K562 (cell line): ENCODE measurements around the gene TRAIP. TPM values are rescaled to one million over a fixed set of nuclear protein-coding genes. Genes with fewer than 3 reads are reported as not detected.
A peak's percentile ranks its signal among the peaks of the same experiment; 100 is the strongest.
"Not testable (repeated sequence)": the region's sequence is repeated elsewhere in the genome, so short reads cannot be mapped to it uniquely, and the experiment has no call there.

Experiments used
- ATAC-seq: fragments of 200-7000 bp; cut with Tn5 transposase; 3 replicates; pipeline ENCODE4 v1.9.1; 2020; ENCODE audit warnings: moderate library complexity
- BruUV-seq: library from RNA; stranded (reverse); fragments of 400-500 nt; replicated peaks from 2 replicates; lab custom pipeline; 2021; lab: Mats Ljungman, UMichigan
- CTCF ChIA-PET: fragments of 300-600 bp; formaldehyde crosslinking; extraction: SDS; loops from one replicate; lab custom pipeline; 2021; ENCODE audit warnings: low intra/inter-chr PET ratio; lab: Yijun Ruan, JAX
- POLR2A ChIA-PET: fragments of 300-600, 350-650 bp; sonication (Branson Sonifier 250); formaldehyde crosslinking; extraction: SDS; loops from one replicate; lab custom pipeline; 2021; ENCODE audit warnings: antibody characterized with exemption, inconsistent platforms; lab: Yijun Ruan, JAX
- DNase-seq, 4 experiments: peaks; one replicate each; pipeline versions ENCODE4 v3.0.0 to v3.0.0-alpha.2; 2011 to 2018; ENCODE audit warnings: low spot score in 3 of 4, mixed read lengths in 3 of 4; ENCODE audit errors: extremely low read depth in 1 of 4
- FAIRE-seq: peaks from 2 replicates; lab custom pipeline; 2011; peaks lifted over from hg19 to GRCh38; lab: Jason Lieb, UNC
- H2AFZ ChIP-seq: 2 replicates; pipeline ENCODE4 v1.6.0; 2011; ENCODE audit warnings: low read depth, low read length, control low read depth, inconsistent platforms
- H3K27ac ChIP-seq: fragments of 200-600 bp; 3 replicates; pipeline ENCODE4 v1.8.0; 2011; ENCODE audit warnings: low read depth, mild to moderate bottlenecking, control low read depth, inconsistent platforms, low read length, moderate library complexity, mixed read lengths; ENCODE audit errors: extremely low read depth
- H3K27me3 ChIP-seq, 2 experiments: fragments of 300-600 bp in 1 of 2; 2 replicates in 1 of 2; 3 replicates in 1 of 2; pipeline versions ENCODE4 v1.6.0 to v1.8.0; 2011; ENCODE audit warnings: inconsistent platforms in 2 of 2, low read length in 2 of 2, mild to moderate bottlenecking in 1 of 2, mixed read lengths in 1 of 2, moderate library complexity in 1 of 2; ENCODE audit not compliant: control insufficient read depth in 2 of 2, insufficient read depth in 2 of 2
- H3K36me3 ChIP-seq: fragments of 300-600 bp; 3 replicates; pipeline ENCODE4 v1.8.0; 2011; ENCODE audit warnings: mild to moderate bottlenecking, low read length, inconsistent platforms; ENCODE audit not compliant: control insufficient read depth, insufficient read depth
- H3K4me1 ChIP-seq, 2 experiments: fragments of 200-600 bp in 1 of 2; replicated peaks in 1 of 2; 2 replicates in 1 of 2; 3 replicates in 1 of 2; pipeline versions ENCODE4 v1.5.1 to v1.8.0; 2011; ENCODE audit warnings: inconsistent platforms in 2 of 2, low read length in 2 of 2, mild to moderate bottlenecking in 1 of 2, mixed read lengths in 1 of 2, moderate library complexity in 1 of 2; ENCODE audit not compliant: control insufficient read depth in 2 of 2, insufficient read depth in 2 of 2
- H3K4me2 ChIP-seq: 2 replicates; pipeline ENCODE4 v1.6.1; 2011; ENCODE audit warnings: low read length, control low read depth, inconsistent platforms, mixed read lengths; ENCODE audit not compliant: insufficient read depth
- H3K4me3 ChIP-seq: fragments of 200-600 bp; sonication (generic), shearing (Covaris generic); 2 replicates; pipeline ENCODE4 v1.5.1; 2016; ENCODE audit warnings: control low read depth, inconsistent platforms
- H3K79me2 ChIP-seq: fragments of 200-600 bp; 3 replicates; pipeline ENCODE4 v1.8.0; 2011; ENCODE audit warnings: low read length, inconsistent platforms; ENCODE audit not compliant: control insufficient read depth, insufficient read depth
- H3K9ac ChIP-seq, 2 experiments: 2 replicates each; pipeline versions ENCODE4 v1.6.0 to v1.6.1; 2011; ENCODE audit warnings: low read depth in 2 of 2, low read length in 2 of 2, control low read depth in 1 of 2, inconsistent platforms in 1 of 2, mild to moderate bottlenecking in 1 of 2, mixed read lengths in 1 of 2; ENCODE audit not compliant: insufficient read depth in 1 of 2
- H3K9me1 ChIP-seq: one replicate; pipeline ENCODE4 v1.6.0; 2011; ENCODE audit warnings: inconsistent platforms, mild to moderate bottlenecking, low read length, moderate library complexity; ENCODE audit not compliant: control insufficient read depth, insufficient read depth
- H3K9me3 ChIP-seq: replicated peaks from 2 replicates; pipeline ENCODE4 v1.5.1; 2011; ENCODE audit warnings: low read depth, low read length, inconsistent platforms; ENCODE audit not compliant: control insufficient read depth, insufficient read depth
- H4K20me1 ChIP-seq: replicated peaks from 2 replicates; pipeline ENCODE4 v1.6.1; 2011; ENCODE audit warnings: low read length, inconsistent platforms, mixed read lengths; ENCODE audit not compliant: control insufficient read depth, insufficient read depth
- BRCA1 ChIP-seq, 2 experiments: fragments of 450-650 bp in 1 of 2; sonication (generic) in 1 of 2; formaldehyde crosslinking in 1 of 2; IDR thresholded peaks; 2 replicates each; pipeline versions ENCODE4 v1.5.0 to v1.6.1; 2017 to 2020; ENCODE audit warnings: mild to moderate bottlenecking in 1 of 2, missing genetic modification reagents in 1 of 2
- C11orf30 ChIP-seq: fragments of 450-650 bp; IDR thresholded peaks from 2 replicates; pipeline ENCODE4 v1.6.1; 2016; ENCODE audit warnings: low read depth, mild to moderate bottlenecking
- NRF1 ChIP-seq, 2 experiments: fragments of 450-650 bp; IDR thresholded peaks in 1 of 2; conservative IDR thresholded peaks in 1 of 2; 2 replicates each; pipeline ENCODE4 v1.6.1; 2014; ENCODE audit warnings: mild to moderate bottlenecking in 2 of 2
- STAT5B ChIP-seq: fragments of 250-450 bp; sonication (Bioruptor Pico); IDR thresholded peaks from 2 replicates; pipeline ENCODE4 v1.8.0; 2021; ENCODE audit warnings: mild to moderate bottlenecking, inconsistent platforms
- ZNF316 ChIP-seq: fragments of 450-650 bp; IDR thresholded peaks from 2 replicates; pipeline ENCODE4 v1.6.1; 2016
- ZNF766 ChIP-seq: fragments of 200-800 bp; sonication (Bioruptor generic); conservative IDR thresholded peaks from 2 replicates; pipeline ENCODE4 v1.6.1; 2016; ENCODE audit warnings: missing genetic modification characterization, missing compliant biosample characterization
- WGBS: fragments of 100-300 bp; shearing (Covaris generic); methylation state at CpG from one replicate; pipeline ENCODE4 v1.1.6; 2016; ENCODE audit warnings: low coverage, mixed read lengths; ENCODE audit not compliant: insufficient coverage; ENCODE audit errors: missing lambda C conversion rate; 5-methylcytosine and 5-hydroxymethylcytosine counted together
- in situ Hi-C: fragments of 300-500 bp; cut with MboI; formaldehyde crosslinking; loops from 4 replicates; pipeline ENCODE4 v1.15.0; 2018; ENCODE audit warnings: inconsistent platforms, mixed read lengths
- intact Hi-C: fragments of 100-400 bp; cut with micrococcal nuclease; formaldehyde crosslinking; loops from 2 replicates; pipeline ENCODE4 v1.14.2; 2022
- polyA plus RNA-seq, 8 experiments: library from polyadenylated mRNA; depleted of rRNA in 4 of 8; stranded (reverse) in 5 of 8; unstranded in 3 of 8; fragments of >200 nt; fragmentation: Nextera tagmentation in 2 of 8; fragmentation: Illumina TruSeq in 1 of 8; extraction: Ambion mirVana in 2 of 8; extraction: Trizol in 1 of 8; gene quantifications; 2 replicates each; pipeline versions ENCODE4 v1.2.1 to v1.2.3, GENCODE V29; 2011 to 2014; ENCODE audit warnings: inconsistent platforms in 1 of 8, missing spikeins in 1 of 8
- total RNA-seq, 7 experiments: library from RNA; depleted of rRNA in 6 of 7; stranded (reverse); fragments of >200 nt in 6 of 7; fragmentation: Illumina TruSeq in 2 of 7; extraction: Trizol in 2 of 7; gene quantifications; 2 replicates each; pipeline versions ENCODE4 v1.2.1 to v1.2.3, GENCODE V29; 2011 to 2021; ENCODE audit warnings: low replicate concordance in 1 of 7

The TRAIP gene
- total and polyA plus RNA-seq, 9 of the 15 experiments (the other 6 are each of a cell fraction or from before 2014, with no cell fraction given) = 14.3 to 38.6 (median 21.2) TPM

- H3K79me2 ChIP-seq = not testable (repeated sequence)
- TF ChIP-seq ZNF316 (peak; percentile 89), C11orf30 (peak; percentile 53; the same call in 1 of the 2 replicates)
- TF ChIP-seq, all 486 proteins: peak for 2; not testable (repeated sequence) for 484
- H3K4me1 ChIP-seq, CTCF ChIA-PET, FAIRE-seq, H2AFZ ChIP-seq, H3K27me3 ChIP-seq, H3K27ac ChIP-seq, H4K20me1 ChIP-seq, H3K4me3 ChIP-seq, BruUV-seq, H3K4me2 ChIP-seq, ATAC-seq, intact Hi-C loops, H3K9me3 ChIP-seq, H3K36me3 ChIP-seq, H3K9ac ChIP-seq, in situ Hi-C loops, DNase-seq, H3K9me1 ChIP-seq: not testable (repeated sequence)
- POLR2A ChIA-PET = interaction anchor here (0.6 to 1.5 kb wide), 3 partner anchors 8 to 15 kb away, joined by 3 read pairs; no protein-coding TSS in a partner anchor
- 20% methylated on average over 1 of the region's 3 CpGs for WGBS
Measured at GRCh38 chr3:49823131-49823530, 33.2 kb downstream of the TRAIP start.

GRCh38 chr3:49813497-49814174 lies 42.7 kb downstream of the TRAIP start, which contains the start of gene UBA7:
TSS of gene UBA7 (minus strand) at chr3:49813953. CDS start at chr3:49813787, 166 bp downstream.
- H3K27me3 ChIP-seq = no peaks in the 10 kb centered on the region
- WGBS = 23% methylated on average over 9 of the region's 9 CpGs
- DNase-seq (peak in 2 of 4 experiments; percentile 17), ATAC-seq (peak; percentile 77), FAIRE-seq (no peak)
- no peak within 1 kb of the TSS for H3K27ac ChIP-seq
- no peaks in the 10 kb centered on the region for H3K9me3 ChIP-seq
- no TSS peak for BruUV-seq
- H3K9ac ChIP-seq = peak within 1 kb of the TSS; percentile 16 to 55; a peak in 3 of 4 replicates
- H3K36me3 ChIP-seq = no peaks in the 10 kb centered on the region
- H4K20me1 ChIP-seq = no peaks in the 10 kb centered on the region
- ChIA-PET CTCF (no interaction called here), POLR2A (interaction anchor here (0.6 to 2.1 kb wide), 4 partner anchors 9 to 1413 kb away, joined by 3 to 10 read pairs (median 3); partner anchors contain the start of gene INKA1)
- H3K9me1 ChIP-seq = no peaks in the 10 kb centered on the region
- H3K79me2 ChIP-seq = no peaks in the 10 kb centered on the region
- H2AFZ ChIP-seq = peak within 1 kb of the TSS; percentile 88
- no peak within 1 kb of the TSS for H3K4me3 ChIP-seq
- H3K4me1 ChIP-seq = peaks cover 0 to 15% of the 10 kb centered on the region in 2 experiments; a peak in 3 of 5 replicates
- intact Hi-C loops (no loop called here), in situ Hi-C loops (no loop called here)
- H3K4me2 ChIP-seq = peak within 1 kb of the TSS; percentile 43
- no peak for TF ChIP-seq STAT5B (CRISPR knock-in tag)
- TF ChIP-seq BRCA1 (IDR thresholded peaks at IDR 0.05) = no peak
- TF ChIP-seq BRCA1 (CRISPR knock-in tag; IDR thresholded peaks at IDR 0.05) = 0 out of 2 replicates have a peak, but pooled peaks have one; percentile 40
- TF ChIP-seq NRF1 (conservative IDR thresholded peaks at IDR 0.05 in 1 of 2, IDR thresholded peaks at IDR 0.05 in 1 of 2) = 0 out of 4 replicates have a peak, but pooled peaks of 1 of the 2 experiments have one; percentile 19
- 0 out of 2 replicates have a peak, but pooled peaks have one; percentile 42 for TF ChIP-seq ZNF766 (CRISPR knock-in tag)
